Measurements from ENCODE around the gene VWA7. TPM values are rescaled to one million over a fixed set of nuclear protein-coding genes. Genes with fewer than 3 reads are reported as not detected.

Gene VWA7
- total RNA-seq, 1 donor from 2014 or later: 0.54 TPM

DNA sequence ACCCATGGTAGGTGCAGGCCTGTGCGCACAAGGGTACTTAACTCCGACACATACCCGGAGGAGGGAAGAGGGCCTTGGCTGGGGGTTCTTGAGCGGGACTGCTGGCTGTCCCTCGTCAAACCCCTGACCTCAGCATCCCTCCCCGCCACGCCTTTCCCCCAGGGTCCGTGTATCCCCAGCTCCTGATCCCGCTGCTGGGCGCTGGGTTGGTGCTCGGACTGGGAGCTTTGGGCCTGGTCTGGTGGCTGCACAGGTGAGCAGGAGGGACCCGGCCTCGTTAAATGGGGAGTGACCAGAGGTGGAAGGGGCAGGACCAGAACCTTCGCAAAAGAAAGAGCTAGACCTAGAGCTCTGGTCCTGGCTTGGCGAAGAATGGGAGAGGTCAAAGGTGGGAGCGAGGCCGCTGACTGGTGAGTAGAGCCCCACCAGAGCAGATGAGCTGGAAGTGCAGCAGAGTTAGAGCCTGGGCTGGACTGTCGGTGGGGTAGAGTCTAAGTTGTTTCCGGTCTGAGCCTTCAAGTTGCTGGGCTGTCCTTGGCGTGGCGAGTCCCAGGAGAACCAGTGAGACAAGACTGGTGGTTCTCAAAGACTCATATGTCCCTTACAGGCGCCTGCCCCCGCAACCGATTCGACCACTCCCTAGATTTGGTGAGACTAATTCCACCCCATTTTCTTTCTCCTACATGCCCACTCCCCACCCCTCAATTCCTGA is 53.0 kb downstream of the VWA7 start:
- FAIRE-seq (no peak), DNase-seq (ENCODE audit: low read depth) (no peak)
- Mint-ChIP-seq H3K27ac (ENCODE audit: unreplicated experiment) (no peak overlapping the region), H3K9me3 (ENCODE audit: unreplicated experiment) (peaks cover 5% of the 10 kb centered on the region), H3K4me1 (ENCODE audit: low read depth, unreplicated experiment) (peaks cover 4% of the 10 kb centered on the region), H3K4me3 (ENCODE audit: unreplicated experiment) (no peak overlapping the region), H3K27me3 (ENCODE audit: low read depth, unreplicated experiment) (peaks cover 16% of the 10 kb centered on the region), H3K36me3 (ENCODE audit: low read depth, unreplicated experiment) (peaks cover 21% of the 10 kb centered on the region)
- H3K4me3 ChIP-seq (ENCODE audit: insufficient read depth, low read depth, low read length): no peak overlapping the region
- no peaks in the 10 kb centered on the region for H3K27me3 ChIP-seq (ENCODE audit: insufficient read depth, low read length)
- H3K9ac ChIP-seq (ENCODE audit: low read length): no peak overlapping the region
- peaks cover 8% of the 10 kb centered on the region for H3K79me2 ChIP-seq (ENCODE audit: insufficient read depth, low read length)
- H3K4me1 ChIP-seq (ENCODE audit: insufficient read depth, low read length): peaks cover 7% of the 10 kb centered on the region
- H3K36me3 ChIP-seq (ENCODE audit: insufficient read depth, low read length): peaks cover 7% of the 10 kb centered on the region
- H2AFZ ChIP-seq (ENCODE audit: low read depth, low read length): no peak overlapping the region
- H3K9me3 ChIP-seq (ENCODE audit: insufficient read depth, low read depth, low read length): no peaks in the 10 kb centered on the region
- no peak for TF ChIP-seq EZH2 (IDR thresholded peaks at IDR 0.05; ENCODE audit: insufficient read depth, low read length)
- TF ChIP-seq, protein P1, sequence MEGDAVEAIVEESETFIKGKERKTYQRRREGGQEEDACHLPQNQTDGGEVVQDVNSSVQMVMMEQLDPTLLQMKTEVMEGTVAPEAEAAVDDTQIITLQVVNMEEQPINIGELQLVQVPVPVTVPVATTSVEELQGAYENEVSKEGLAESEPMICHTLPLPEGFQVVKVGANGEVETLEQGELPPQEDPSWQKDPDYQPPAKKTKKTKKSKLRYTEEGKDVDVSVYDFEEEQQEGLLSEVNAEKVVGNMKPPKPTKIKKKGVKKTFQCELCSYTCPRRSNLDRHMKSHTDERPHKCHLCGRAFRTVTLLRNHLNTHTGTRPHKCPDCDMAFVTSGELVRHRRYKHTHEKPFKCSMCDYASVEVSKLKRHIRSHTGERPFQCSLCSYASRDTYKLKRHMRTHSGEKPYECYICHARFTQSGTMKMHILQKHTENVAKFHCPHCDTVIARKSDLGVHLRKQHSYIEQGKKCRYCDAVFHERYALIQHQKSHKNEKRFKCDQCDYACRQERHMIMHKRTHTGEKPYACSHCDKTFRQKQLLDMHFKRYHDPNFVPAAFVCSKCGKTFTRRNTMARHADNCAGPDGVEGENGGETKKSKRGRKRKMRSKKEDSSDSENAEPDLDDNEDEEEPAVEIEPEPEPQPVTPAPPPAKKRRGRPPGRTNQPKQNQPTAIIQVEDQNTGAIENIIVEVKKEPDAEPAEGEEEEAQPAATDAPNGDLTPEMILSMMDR (IDR thresholded peaks at IDR 0.05; ENCODE audit: insufficient read depth, low read depth, low read length): no peak
- H4K20me1 ChIP-seq (ENCODE audit: insufficient read depth, low read length): peaks cover 19% of the 10 kb centered on the region
- no peak overlapping the region for H3K4me2 ChIP-seq (ENCODE audit: low read length)
- no peak overlapping the region for H3K27ac ChIP-seq (ENCODE audit: low read depth, low read length)

DNA sequence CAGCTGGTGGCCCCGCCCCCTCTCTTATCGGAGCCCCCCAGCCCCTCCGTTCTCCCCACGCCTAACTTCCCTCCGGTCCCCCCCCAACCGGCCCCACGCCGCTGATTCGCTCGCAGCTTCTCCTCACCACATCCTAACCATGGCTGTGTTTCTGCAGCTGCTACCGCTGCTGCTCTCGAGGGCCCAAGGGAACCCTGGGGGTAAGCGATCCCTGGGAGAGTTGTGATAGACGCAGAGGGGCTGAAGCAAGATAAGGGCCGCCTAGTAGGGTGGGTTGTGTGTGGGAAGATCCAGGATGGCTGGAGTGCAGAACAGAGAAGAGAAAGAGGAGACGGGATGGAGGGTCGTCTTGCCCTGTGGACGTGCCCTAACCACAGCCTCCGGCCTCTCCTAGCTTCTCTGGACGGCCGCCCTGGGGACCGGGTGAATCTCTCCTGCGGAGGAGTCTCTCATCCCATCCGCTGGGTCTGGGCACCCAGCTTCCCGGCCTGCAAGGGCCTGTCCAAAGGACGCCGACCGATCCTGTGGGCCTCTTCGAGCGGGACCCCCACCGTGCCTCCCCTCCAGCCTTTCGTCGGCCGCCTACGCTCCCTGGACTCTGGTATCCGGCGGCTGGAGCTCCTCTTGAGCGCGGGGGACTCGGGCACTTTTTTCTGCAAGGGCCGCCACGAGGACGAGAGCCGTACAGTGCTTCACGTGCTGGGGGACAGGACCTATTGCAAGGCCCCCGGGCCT is 53.7 kb downstream of the VWA7 start, which contains the start of gene MPIG6B:
MPIG6B (plus strand) TSS at position 129 of the 735 bp plus-strand sequence; CDS start at position 140, 11 bp downstream.
- no peak for TF ChIP-seq EZH2 (IDR thresholded peaks at IDR 0.05; ENCODE audit: insufficient read depth, low read length)
- TF ChIP-seq, protein P1 (IDR thresholded peaks at IDR 0.05; ENCODE audit: insufficient read depth, low read depth, low read length): no peak
- H3K27ac Mint-ChIP-seq (ENCODE audit: unreplicated experiment): no peak within 1 kb of the TSS
- Histone ChIP-seq H3K79me2 (ENCODE audit: insufficient read depth, low read length) (peaks cover under 1% of the 10 kb centered on the region), H3K9me3 (ENCODE audit: insufficient read depth, low read depth, low read length) (no peaks in the 10 kb centered on the region), H3K9ac (ENCODE audit: low read length) (no peak within 1 kb of the TSS), H3K4me3 (ENCODE audit: insufficient read depth, low read depth, low read length) (no peak within 1 kb of the TSS), H3K27ac (ENCODE audit: low read depth, low read length) (no peak within 1 kb of the TSS), H2AFZ (ENCODE audit: low read depth, low read length) (no peak within 1 kb of the TSS), H4K20me1 (ENCODE audit: insufficient read depth, low read length) (peaks cover 12% of the 10 kb centered on the region), H3K4me2 (ENCODE audit: low read length) (no peak within 1 kb of the TSS), H3K36me3 (ENCODE audit: insufficient read depth, low read length) (peaks cover 7% of the 10 kb centered on the region), H3K4me1 (ENCODE audit: insufficient read depth, low read length) (peaks cover 1% of the 10 kb centered on the region), H3K27me3 (ENCODE audit: insufficient read depth, low read length) (no peaks in the 10 kb centered on the region)
- H3K4me1 Mint-ChIP-seq (ENCODE audit: low read depth, unreplicated experiment): peaks cover 4% of the 10 kb centered on the region
- H3K27me3 Mint-ChIP-seq (ENCODE audit: low read depth, unreplicated experiment): peaks cover 19% of the 10 kb centered on the region
- peaks cover 21% of the 10 kb centered on the region for H3K36me3 Mint-ChIP-seq (ENCODE audit: low read depth, unreplicated experiment)
- H3K9me3 Mint-ChIP-seq (ENCODE audit: unreplicated experiment): peaks cover 7% of the 10 kb centered on the region
- FAIRE-seq (no peak), DNase-seq (ENCODE audit: low read depth) (no peak)
- no peak within 1 kb of the TSS for H3K4me3 Mint-ChIP-seq (ENCODE audit: unreplicated experiment)
